Measurements from ENCODE around the gene ABCG1.

Gene ABCG1

DNA sequence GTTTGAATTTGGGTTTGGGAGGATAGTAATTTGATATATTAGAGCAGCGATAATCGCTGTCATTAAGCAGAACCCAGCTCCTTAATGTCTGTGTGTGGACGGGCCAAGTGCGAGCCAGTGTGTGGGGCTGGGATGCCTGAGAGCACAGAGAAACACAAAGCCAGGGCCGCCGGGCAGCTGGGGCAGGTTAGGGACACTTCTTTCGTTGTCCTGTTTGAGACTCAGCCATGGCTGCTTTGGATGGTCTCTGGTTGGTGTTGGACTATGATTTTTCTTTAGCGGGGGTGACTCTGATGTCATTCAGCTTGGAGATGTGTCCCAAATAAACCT is 33.4 kb downstream of the ABCG1 start:
- DNase-seq (ENCODE audit: low spot score) = no peak

DNA sequence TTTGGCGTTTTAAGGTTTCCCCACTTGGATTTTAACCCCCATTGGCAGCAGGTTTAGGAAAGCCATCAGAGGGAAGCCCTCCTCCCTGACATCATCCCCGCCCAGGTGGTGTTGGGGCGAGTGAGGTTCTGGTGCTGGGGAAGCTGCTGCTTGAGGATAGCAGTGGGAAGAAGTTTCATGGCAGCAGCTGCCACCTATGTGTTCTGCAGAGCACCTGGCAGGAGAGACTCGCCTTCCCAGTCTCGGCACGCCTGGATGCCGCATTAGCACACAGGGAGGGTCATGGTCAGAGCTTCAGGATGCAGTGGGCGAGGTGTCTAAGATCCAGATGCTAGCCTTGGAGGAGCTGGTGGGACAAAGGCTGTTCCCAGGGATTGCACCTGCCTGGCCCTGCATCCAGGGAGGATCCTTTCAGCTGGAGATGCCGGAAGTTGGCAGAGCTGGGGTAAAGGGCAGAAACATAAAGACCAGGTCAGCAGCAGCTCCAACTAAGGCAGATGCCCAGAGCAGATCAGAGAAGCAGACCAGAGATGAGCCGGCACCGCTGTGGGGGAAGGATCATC is 33.9 kb downstream of the ABCG1 start:
- DNase-seq (ENCODE audit: low spot score) = no peak

DNA sequence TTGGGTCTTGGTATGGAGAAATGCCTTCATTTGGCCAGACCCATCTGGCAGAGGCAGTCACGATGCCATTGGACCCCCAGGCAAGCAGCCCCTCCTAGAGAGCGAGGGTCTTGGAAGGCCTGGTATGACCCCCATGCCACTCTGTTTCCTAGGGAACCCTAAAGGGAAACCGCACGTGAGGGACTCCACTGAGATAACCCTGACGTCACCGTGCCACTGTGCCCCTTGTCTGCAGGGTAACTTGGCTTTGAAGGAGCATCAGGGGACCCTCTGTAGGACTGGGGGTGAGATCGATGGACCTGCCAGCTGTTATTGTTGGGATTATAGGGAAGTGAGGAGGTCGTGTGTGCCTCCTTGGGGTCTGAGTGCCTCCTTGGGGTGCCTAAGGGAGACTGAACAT is 34.5 kb downstream of the ABCG1 start:
- DNase-seq (ENCODE audit: low spot score) = no peak

DNA sequence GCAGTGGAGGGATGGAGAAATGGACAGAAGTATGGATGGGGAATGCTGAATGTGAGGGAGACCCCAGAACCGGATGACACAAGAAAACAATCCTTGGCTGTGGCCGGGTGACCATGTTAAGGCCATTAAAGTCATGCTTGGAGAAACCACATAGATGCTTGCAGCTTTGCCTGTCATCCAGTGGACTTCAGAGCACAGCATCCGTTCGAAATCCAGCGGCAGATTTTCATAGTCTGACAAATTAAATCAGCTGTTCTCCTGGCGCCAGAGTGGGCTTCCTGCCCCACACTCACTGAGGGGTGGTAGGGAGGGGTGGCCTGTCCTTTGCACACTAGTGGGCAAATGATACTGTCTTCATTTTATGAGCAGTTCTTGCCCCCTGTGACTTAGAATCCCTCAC is 35.1 kb downstream of the ABCG1 start:
- DNase-seq (ENCODE audit: low spot score) = no peak

DNA sequence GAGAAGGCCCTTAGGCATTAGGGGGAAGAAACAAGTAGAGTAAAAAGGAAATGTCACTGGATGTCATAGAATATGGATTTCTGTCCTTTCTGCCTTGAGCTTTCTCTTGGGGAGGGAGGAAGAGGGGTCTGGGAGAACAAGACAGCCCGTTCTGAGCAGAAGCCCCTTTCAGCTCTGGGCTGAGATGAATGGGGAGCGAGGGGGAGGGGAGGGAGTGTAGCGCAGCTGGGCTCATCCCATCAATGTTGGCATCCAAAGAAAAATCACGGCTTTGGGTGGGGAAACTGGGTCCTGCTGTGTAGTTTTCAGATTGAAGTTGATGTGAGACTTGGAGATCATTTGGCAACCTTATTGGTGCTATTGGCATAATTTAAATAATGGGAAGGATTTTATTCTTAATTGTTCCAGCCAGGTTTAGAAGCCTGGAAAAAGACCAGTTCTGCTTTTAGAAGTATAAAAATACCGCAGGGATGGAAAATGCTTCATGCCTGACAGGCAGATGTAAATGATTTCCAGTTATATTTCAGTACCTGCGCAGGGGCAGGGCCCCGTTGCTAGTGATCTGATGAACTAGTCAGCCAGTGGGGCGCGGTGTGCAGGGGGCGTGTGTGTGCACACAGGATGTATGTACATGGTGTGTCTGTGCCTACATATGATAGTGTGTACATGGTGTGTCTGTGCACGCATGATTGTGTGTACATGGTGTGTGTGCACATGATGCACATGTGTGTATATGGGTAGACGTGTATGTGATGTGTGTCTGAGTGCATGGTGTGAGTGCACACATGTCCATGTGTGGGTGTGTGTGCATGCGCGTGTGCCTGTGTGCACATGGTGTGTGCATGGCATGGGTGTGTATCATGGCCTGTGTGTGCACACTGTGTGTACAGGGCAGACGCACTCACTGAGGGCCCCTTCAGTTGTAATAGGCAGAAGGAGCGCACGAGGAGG is 36.0 kb downstream of the ABCG1 start:
- DNase-seq (ENCODE audit: low spot score) = no peak

DNA sequence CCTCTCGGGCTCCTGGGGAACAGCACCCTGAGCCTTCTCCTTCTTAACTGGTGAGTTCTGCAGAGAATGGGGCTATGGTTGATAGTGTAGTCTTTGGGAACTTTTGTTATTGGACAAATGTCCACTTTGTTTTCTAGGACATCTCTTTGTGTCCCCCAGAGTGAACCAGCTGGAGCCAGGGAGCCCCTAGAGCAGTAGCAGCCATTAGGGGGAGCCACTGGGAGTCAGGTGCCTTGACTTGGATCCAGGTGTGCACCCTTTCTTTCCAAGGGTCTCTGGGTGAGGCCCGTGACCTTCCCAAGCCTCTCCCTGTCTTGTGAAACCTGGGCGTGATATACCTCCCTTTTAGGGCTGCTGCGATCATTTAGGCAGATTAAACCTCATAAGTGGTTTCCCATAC is 36.9 kb downstream of the ABCG1 start:
- DNase-seq (ENCODE audit: low spot score) = no peak

DNA sequence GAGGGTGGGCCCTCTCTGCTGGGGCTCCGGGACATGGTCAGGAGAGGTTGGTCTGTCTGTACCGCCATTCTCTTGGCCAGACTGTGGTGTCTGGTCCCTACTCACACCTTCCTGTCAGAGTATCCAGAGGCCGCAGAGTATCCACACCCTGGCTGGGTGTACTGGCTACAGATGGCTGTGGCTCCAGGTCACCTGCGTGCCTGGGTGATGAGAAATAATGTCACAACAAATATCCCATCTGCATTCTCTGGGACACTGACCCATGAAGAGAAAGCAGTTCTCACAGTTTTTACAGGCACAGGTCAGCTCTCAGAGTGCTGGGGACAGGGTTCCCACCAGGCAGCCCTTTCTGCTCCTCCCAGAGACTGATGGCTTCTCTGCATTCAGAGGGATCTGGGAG is 37.4 kb downstream of the ABCG1 start:
- DNase-seq (ENCODE audit: low spot score) = no peak

DNA sequence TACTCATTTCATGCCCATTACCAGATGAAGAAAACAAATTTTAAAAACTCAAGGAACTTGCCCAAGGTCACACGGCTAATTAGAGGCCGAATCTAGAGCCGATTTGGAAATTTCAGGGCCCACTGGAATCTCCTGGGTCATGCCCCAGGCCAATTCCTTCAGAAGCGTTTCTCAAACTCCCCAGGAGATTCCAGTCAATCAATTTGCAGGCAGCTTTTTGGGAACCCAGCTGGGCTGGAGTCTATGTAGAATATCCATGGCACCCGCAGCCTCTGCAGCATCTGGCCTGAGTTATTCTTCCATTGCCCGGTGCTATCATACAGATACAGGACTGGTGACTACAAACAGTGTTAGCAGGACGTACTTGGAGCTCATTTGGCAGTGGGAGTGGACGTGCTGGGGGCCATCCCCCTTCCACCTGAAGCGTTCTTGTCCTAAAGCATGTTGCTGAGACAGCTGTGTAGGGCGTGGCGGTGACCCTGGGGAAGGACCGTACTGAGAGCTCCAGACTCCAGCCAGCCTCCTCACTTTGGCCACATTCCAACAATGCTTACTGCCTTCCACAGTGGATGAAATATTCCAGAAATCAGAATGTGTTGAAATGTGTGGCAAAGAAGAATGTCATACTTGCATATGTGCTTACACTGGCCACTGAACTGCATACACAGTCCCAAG is 38.3 kb downstream of the ABCG1 start:
- DNase-seq (ENCODE audit: low spot score) = no peak

DNA sequence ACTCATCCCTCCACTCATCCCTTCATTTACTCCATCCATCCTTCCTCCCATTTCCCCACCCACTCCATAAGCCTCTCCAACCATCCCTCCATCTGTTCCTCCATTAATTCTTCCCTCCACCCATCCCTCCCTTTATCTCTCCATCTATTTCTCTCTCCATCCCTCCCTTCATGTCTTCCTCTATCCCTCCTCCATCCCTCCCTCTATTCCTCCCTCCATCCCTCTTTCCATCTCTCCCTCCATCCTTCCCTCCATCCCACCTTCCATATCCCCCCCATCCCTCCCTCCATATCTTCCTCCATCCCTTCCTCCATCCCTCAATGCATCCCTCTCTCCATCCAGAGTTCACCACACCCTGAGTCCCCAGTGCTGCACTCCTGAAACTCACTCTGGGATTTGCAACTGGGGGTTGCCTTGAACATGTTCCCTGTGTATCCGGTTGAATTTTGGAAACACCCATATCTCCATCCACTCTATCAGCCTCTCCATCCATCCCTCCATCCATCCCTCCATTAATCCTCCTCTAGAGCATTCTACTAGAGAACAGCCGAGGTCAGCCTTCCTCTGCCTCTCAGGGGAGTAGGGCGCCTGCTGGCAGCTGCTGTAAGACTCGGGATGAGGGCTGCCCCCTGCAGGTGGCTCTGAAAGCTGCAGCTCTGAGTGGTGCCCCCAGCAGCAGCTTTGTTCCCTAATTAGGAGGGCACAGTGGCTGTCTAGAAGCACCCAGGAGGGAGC is 39.4 kb downstream of the ABCG1 start:
- DNase-seq (ENCODE audit: low spot score) = peak; percentile 83

DNA sequence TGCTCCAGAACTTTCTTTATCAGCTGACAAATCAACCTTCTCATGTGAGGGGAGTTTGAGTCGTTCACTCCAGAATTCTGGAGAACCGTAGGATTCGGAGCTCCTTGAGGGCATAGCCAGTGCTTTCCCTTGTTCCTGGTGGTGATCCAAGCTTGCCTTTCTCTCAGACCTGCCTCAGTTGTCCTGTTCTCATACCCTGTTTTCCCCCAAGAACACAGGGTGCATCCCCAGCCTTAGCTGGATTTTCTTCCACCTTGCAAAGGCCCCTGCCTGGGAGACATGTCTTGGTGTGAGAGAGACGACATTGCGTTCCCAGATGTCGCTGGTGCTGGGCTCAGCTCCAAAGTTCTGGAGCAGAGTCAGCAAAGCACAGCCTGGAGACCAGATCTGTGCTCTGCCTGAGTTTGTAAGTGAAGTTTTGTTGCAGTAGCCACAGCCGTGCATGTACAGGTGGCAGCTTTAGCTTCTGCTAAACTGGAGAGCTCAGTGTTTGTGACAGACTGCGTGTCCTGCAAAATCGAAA is 40.0 kb downstream of the ABCG1 start:
- no peak for DNase-seq (ENCODE audit: low spot score)

DNA sequence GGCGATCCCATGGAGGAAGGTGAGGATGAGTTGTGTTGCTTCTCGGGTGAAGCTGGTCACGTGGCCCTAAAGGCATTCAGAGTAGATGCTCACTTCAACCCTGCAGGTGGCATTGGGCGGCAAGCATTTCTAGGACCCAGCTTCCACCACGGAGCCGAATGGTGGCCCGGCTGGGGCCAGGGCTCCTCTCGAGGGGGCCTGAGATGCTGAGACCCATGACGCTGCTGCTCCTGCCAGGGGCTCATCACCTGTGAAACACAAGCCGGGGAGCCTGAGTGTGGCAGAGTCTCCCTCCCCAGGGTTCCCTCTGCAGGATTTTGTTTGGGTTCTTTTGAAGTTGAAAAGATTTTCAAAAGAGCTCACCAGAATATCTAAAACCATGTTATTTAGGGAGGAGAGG is 41.2 kb downstream of the ABCG1 start:
- no peak for DNase-seq (ENCODE audit: low spot score)

DNA sequence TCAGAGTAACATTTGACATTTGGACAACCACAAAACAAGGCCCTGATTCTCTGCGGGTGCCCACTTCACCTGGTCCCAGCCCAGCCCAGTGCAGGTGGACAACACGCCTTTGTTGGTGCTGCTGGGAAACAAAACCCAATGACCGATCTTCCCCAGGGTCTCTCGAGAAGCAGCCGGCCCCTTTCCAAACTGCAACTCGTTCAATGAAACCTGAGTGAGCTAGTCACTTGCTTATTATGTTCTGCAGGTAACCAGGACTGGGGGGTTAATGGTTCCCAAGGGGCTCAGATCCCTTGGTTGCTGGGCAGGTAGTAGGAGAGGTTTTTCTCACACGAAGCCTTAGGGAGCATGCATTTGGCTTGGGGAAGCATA is 42.9 kb downstream of the ABCG1 start:
- no peak for DNase-seq (ENCODE audit: low spot score)

DNA sequence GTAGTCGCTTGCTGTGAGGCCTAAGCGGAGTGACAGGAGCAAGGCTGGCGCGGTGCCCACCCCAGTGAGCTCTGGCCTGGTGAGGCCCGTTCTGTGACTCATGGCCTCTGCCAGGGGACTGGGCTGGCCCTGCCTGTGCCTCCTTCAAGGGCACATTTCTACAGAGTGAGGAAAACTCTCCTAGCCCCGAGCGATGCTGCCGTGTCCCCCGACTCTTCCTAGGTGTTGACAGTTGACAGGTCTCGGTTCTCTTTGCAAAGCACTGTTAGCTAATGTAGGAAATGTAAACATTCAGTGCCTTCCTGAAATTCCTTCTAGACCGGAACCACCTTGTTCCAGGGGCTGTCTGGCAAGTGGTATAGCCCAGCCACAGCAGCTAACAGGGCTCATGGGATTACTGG is 43.9 kb downstream of the ABCG1 start:
- DNase-seq (ENCODE audit: low spot score) = no peak

DNA sequence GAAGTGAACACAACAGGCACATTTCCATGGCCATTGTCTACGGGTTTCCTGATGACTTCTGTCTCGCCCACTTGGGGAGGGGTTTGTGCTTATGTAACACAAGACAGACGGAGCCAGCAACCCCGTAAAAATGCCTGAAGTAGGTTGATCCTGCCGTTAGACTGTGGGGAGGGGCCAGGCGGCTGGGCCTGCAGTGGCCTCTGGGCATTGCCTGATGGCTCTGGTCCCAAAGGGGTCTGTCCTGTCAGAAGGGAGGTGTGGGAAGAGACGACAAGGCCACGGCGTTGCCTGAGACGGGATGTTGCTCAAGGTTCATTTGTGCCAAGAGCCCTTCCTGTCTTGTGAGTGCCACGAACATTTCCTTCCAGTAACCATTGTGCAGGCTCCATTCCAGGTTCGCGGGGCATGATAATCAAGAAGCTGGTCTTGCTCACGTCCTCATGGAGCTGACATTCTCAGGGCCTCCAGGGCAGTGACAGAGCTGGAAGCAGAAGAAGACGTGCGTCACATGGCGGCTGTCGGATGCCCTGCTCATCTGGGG is 44.7 kb downstream of the ABCG1 start:
- no peak for DNase-seq (ENCODE audit: low spot score)

DNA sequence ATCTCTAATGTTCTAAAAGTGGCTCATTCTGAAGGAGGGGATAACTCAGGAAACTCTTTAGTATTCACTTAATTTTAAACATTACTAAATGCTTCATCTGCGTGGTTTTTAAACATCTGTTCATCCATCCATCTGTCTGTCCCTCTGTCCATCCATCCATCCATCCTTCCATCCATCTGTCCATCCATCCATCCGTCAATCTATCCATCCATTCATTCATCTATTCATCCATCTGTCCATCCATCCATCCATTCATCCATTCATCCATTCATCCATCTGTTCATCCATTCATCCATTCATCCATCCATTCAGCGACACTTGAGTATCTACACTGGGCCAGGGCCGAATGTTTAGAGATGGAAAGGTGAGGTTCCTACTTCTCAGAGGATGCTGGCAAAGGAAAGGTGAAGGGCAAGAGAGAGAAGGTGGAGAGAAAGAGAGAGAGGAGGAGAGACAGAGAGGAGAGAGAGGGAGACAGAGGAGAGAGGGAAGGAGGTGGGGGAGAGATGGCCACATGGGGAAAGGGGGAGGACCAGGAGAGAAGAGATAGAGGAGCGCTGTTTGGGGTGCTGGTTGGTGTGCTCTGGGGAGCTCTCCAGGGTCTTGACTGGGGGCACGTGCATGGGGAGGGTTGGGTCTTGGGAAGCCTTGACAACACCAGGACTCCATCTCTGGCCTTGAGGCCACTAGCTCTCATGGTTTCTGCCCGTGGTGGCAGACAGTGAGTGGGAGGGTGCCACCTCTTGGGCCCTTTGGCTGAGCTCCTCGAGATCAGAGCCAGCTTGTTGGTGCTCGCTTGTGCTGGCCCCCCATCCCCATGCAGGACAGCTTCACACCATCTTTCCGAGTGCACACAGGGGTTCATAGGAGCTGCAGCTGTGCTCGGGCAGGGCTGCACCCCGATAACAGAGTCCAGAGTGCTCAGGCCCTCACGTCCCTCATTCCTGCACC is 45.6 kb downstream of the ABCG1 start:
- DNase-seq (ENCODE audit: low spot score) = no peak

DNA sequence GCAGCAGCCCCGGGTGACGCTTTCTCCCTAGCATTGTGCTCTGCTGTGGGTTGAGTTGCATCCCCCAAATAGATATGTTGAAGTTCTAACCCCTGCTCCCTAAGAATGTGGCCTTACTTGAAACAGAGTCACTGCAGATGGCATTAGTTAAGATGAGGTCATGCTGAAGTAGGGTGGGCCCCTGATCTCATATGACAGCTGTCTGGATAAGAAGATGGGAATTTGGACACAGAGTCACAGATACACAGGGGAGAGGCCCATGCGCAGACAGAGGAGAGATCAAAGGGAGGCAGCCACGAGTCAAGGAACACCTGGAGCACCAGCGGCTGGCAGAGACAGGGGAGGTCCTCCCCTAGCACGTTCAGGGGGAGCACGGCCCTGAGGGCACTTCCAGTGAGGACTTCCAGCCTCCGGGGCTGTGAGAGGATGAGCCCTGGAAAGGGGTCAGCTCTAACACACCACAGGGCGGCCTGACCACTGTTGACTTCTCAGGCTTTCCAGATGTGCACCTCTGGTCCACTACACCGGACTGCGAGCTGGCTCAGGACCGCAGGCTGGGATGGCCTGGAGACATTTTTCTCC is 46.4 kb downstream of the ABCG1 start:
- DNase-seq (ENCODE audit: low spot score) = no peak

DNA sequence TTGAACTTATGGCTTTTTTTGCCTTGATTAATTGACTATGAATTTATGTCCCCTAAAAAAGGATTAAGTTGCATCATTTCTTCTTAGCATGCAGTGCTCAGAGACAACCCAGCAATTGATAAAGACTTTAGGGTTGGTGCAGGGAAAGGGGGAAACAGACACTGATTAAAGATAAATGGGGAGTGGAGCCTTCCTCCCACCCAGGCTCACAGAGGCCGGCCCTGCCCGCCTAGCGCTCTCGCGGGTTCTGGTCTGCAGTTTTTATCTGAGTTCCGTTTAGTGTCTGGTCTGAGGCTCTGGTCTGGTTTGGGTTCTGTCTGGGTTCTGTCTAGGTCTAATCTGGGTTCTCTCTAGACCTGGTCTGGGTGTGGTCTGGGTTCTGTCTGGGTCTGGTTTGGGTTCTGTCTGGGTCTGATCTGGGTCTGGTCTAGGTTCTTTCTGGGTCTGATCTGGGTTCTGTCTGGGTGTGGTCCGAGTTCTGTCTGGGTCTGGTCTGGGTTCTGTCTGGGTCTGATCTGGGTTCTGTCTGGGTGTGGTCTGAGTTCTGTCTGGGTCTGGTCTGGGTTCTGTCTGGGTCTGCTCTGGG is 48.1 kb downstream of the ABCG1 start:
- DNase-seq (ENCODE audit: low spot score) = no peak

DNA sequence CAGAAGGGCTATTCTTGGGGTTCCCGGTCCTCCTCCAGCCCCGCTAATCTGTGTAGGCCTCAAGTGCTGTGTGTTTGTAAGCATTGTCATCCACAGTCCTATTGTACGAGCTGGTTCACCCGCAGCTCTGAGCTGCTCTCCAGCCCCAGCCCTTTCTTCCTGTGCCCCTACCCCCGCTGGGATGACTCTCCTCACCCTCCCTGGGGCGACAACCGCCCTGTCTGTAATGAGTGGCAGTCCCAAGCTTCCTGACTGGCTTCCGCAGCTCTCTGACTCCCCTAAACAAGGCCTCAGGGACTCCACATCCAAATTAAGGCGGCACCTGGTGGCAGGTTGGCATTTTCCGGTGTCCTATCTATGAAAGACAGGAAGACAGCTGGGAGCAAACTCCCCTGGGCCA is 50.4 kb downstream of the ABCG1 start:
- no peak for DNase-seq (ENCODE audit: low spot score)

DNA sequence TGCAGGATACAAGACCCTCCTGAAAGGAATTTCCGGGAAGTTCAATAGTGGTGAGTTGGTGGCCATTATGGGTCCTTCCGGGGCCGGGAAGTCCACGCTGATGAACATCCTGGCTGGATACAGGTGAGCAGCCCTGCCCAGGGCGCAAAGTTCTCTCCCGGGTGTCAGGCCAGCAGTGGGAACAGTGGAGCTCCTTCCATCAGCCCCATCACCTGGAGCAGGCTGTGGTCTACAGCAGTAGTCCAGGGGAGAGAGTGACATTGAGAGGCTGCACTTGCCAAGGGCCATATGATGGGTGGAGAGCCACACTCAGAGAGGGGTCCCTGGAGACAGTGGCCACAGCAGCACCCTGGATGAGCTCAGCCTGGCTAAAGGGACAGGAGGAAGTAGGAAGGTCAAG is 52.1 kb downstream of the ABCG1 start:
- no peak for DNase-seq (ENCODE audit: low spot score)

Data from AG08395 (cell line).